NCI-H748 (cell line): ENCODE measurements around the gene AOPEP.

Experiments used
- DNase-seq: peaks from one replicate; lab custom pipeline; 2025; ENCODE audit not compliant: unreplicated experiment; lab: John Stamatoyannopoulos, UW

AOPEP gene

DNA sequence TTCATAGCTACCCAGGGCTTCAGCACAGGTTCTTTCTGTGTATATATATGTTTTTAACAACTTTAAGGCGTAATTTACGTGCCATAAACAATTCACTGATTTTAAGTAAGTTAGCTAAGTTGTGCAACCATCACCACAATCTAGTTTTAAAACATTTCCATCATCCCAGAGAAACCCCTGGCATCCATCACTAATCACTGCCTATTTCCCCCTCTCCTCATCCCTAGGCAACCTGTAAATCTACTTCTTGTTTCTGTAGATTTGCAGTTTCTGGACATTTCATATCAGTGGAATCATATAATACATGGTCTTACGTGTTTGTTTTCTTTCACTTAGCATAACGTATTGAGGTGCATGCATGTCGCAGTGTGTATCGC lies 299.6 kb downstream of the AOPEP start:
- DNase-seq, result no peak

DNA sequence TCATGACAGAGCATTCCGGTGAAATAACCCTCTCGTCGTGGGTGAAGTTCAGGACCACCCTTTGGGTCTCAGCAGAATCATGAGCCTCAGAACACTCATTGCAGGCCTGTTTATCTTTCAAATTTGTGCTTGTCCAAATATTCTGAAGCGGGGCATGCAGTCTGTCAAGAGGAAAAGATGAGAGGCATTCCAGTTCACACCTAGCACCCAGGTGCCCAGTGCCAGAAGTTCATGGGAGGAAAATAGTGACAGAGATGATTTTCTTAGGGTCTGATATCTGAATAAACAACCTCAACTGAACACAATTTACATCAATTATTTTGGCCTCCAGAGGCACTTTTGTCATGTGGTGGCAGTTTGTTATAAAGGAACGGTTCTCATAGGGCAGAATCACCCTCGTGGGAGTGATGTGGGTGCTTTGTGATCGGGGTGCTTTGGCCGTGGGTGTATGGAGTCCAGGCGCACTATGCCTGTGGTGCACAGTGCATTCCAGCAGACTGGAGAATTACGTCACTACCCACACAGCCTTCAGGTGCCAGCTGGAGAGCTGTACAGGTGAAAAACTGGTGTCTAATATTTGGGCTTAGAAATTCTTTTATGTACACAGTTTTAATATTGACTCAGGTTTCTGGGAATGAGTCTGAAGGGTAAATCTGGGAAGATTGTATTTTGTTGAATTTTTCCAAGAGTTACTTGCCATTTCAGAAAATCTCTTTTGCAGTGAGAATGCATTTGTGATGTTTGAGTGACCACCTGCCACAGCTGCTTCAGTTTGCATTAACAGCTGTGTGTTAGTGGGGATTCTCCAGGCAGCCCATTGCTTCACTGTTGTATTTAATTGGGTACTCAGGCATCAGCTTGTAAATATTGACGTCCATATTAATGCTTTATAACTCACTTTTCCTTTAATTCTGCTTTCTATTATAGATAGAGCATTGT lies 301.7 kb downstream of the AOPEP start:
- peak; percentile 97 for DNase-seq

DNA sequence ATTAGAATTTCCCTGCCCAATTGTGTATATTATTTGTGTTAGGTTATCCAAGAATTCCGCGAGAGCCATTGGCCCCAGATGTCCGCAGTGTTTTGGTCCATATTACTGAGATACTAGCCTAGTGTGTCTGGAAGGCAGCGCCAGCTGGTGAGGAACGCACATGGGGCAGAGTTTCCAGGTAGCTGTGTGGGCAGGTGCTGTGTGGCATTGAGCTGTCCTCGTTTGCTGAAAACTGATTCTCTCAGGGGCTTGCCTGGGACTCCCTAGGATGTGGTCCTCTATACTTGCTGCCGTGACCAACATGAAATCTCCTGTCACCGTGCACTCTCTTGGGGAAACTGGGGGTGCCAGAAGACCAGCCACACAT lies 302.3 kb downstream of the AOPEP start:
- peak; percentile 97 for DNase-seq

DNA sequence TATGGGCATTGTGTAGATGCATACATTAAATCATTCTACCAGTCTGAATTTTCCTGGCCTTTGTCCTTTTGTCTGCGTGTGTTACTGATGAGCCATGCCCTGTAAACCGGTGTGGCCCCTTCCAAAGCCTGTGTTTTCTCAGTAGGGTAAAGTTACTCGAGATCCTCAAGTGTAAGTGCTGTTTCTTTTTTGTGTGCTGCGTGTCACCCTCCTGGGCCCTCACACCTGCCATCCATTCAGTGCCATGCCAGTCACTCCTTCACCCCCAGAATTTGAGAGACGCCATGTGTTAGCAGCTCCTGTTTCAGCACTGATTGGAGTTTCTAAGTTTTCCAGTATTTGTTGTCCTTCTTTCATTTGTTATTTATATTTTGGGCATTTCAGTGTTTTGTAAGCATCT lies 302.8 kb downstream of the AOPEP start:
- peak; percentile 78 for DNase-seq

DNA sequence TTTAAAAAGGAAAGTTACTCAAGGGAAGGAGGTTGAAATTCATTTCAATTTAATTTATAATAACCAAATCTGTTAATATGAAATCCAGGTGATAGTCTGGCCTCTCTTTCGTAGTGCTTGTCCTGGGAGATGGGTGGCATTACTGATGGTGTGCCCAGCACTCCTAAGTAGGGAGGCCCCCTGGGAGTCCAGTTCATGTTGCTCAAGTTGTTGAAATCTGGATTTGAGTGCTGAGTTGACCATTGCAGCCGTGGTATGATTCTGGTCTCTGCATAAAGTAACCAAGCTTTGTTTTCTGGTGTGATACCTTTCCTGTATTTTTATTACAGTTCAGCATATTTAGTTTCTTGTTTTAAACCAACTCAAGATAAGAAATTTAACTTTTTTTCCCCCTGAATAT lies 303.2 kb downstream of the AOPEP start:
- no peak for DNase-seq

DNA sequence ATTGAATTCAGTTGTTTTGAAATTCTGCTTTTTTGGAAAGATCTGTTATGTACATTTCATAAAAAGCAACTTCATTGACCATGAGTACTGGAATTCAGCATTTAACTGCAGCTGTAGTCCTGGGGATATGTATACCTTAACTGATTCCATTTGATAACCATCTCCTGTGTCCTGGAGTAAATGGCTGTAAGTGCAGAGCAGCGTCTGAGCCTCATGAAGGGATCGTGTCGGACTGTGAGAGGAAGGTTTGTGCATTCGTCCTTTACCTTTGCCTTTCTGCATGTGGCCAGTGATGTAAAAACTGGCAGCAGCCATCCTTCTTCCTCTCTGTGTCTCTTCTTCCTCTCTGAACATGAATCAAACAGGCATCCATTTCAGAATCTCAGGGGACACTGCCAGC lies 303.8 kb downstream of the AOPEP start:
- no peak for DNase-seq

DNA sequence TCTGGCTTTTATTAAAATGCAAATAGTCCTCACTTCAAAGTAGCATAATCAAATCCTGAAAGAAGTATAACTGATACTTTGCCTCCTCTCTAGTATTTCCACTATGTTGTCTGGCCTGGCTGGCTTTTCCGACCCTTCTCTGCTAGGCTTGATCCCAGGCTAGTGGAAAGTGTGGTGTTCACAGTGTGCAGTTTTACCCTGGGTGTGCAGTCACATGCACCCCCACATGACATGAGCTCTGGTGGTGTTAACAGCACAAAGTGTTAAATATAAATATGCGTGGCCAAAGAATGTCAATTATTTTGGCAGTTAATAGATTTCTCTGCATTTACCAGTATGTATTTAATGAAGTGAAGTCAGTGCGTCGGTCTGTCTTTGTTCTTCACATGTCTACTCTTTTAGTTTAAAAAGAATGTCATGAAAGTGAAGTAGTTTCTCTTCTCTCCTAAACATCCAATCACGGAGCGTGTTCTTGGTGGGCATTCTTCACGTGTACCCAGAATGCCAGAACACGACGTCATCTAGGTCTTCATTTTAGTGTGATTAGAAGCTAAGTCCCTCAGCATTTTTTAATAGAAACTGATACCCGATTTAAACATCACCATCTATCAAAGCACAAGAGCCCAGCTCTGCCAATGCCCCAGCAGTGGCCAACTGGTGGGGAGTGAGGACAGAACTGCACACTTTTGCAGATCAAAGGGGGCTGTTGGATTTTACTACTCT lies 304.6 kb downstream of the AOPEP start:
- no peak for DNase-seq

DNA sequence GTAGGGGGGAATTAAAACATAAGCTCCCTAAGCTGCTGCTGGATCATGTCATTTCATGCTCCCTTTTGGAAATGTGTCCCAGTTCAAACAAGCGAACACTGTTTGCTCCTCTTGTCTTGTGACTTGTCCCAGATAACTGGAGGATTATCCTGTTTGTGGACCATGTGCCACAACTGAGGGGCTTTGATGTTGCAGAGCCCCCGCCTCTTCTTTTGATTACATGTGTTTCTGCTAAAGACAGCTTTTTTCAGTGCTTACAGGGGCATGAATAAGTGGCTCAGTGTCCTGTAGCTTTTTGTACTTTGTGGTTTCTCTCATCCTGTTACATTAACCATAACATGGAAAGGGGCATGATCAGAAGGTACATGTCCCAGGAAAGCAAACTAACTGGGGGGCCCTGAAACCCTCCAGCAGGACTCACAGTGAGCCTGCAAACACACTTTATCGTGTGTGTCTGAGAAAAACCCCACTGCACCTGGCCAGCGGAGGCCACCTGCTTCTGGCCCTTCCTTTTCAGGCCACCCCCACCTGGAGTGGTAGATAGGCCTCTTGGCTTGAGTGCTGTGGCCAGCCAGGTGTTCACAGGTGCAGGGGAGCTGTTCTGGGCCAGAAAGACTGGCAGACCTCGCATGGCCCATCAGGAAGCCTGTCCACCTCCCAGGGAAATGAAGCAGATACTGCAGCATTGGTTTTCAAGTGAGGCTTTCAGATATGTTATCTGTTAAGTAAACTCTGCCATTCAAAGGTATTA lies 305.4 kb downstream of the AOPEP start:
- peak; percentile 95 for DNase-seq

DNA sequence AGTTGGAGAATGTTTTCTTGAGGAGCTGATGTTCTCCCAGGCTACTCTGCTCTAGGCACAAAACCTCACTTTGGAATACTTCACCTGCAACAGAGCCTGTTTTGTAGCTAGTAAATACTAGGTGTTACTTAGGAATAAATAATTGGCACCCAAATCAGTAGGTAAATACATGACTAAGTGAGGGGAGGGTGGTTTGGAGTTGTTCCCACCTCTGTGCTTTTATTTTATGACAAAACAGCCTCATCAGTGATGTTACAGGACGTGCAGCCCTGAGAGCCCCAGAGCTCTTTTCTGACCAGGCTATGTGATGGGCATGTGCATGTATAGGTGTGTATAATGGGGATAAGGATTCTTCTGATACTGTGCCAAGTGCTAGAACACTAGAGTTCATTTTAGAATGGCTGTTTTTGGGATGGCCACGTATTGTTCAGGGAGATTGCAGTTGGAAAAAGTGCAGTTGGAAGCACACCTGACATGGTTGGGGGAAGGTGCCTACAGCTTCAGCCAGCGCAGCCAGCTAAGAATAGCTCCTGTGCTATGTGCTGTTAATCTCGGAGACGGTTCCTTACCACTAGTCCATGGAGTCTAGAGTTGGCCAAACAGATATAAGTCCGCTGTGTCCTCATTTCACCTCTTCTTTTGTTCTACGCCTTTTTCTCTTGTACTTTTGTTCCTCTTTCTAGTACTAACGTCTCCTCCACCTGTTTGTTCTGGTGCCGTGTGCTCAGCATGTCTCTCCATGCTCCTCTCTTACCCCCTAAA lies 306.3 kb downstream of the AOPEP start:
- DNase-seq, result peak; percentile 48

DNA sequence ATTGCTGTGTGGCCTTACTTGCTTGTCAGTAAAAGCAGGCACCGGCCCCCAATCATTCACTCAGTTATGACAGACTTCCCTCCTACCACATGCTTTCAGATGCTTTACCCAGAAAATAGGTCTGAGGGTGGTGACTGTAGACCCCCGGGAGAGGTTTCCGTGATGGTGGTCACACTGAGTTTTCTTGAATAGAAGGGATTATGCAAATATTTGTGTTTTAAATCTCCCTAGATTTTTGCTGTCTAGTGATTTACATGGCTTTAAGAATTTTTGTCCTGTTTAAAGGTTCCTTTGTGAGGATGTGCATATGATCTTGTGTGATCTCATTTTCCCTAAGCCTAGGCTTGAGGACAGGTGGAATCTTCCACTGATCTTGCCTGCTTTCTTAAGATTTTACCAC lies 309.3 kb downstream of the AOPEP start:
- no peak for DNase-seq

DNA sequence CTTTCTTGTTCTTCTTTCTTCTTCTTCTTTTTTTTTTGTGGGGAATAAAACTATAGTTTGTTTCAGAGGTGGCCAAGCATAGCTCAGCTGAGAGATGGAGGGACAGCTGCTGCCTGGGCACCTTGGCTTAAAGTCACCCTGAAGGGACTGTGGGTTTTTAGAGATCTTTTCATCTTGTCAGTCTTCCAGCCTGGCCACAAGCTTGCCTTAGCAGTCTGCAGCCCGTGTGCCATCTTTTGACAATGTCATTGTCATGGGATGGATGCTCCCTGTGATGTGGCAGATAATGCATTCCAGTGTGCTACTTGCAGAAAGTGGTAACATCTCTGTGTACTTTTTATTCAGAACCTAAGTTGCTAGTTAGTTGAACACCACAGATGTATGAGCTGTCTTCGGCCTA lies 310.2 kb downstream of the AOPEP start:
- DNase-seq, result no peak

DNA sequence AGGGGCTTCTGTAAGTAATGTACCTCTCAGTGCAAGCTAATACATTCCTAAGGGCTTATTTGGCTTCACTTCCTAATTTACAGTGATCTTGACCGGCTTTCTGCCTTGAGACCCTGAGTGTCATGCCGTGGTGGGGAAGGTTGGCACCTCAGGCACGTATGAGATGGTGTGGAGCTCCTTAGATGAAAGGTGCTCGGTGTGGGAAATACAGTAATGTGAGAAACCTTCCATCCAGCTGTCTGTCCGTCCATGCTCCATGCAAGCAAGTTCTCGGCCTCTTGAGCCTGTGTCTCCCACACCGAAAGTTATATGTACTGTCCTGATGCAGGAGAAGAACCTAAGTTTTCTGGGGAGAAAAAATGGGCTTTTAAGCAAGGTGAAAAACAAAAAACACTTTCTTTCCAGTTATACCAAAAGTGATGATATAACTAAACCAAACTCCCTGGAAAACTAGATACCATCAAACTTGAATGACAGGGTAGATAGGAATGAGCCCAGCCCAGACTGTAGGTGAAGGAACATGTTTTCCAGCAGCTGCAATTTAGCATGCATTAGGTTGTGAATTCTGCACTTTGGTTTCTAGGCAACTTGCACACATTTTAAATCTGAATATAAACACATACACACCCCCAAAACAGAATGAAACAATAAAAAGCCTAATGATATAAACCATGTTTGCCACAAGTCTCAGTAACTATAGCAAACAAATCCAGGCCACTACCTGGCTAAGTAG lies 311.5 kb downstream of the AOPEP start:
- no peak for DNase-seq

DNA sequence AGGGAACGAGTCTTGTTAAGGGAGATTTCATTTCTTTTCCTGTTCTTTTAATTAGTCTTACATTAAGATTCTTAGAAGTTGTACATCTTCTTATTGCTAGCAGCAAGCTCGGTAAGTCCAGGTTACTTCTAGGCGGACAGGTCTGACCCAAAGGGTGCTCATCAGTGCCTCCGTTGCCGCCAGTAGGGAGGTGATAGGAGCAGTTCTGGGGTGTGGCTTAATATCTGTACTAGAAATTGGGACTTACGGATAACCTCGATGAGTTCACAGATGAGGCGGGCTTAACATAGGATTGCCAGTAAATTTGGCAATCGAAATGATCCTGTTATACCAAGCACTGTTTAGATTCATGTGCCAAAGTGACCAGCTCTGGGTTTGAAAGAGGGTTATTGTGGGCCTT lies 312.2 kb downstream of the AOPEP start:
- DNase-seq, result no peak

DNA sequence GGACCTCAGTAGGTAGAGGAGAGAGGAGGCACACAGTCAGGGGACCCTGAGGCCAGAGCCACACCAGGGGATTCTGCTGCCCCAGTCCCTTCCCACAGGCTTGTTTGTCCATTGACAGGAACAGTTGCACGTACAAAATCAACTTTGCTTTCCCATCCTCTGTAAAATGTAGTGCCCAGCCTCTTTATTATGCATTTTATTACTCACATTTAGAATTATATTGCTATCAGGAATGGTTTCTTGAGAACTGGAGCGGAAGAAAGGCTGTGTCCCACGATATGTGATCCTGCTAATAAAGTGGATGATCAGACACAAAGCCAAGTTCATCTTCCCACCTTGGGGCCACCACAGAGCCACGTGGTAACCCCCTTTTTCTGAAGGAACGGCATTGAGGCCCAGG lies 313.6 kb downstream of the AOPEP start:
- no peak for DNase-seq

DNA sequence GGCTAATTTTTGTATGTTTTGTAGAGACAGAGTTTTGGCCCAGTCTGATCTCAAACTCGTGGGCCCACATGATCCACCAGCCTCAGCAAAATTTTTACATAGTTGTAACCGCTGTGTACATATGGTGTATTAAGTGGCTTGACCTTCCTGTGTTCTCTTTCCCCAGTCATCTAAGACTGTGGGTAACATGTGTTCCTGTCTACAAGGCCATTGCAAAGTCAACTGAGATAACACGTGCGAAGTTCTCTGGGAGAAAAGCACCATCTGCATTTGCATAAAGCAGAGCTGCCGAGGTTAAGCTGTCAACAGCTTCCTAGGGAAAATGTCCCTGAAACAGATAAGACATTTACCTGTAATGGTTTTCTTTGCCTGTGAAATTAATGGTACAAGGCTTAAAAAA lies 317.3 kb downstream of the AOPEP start:
- no peak for DNase-seq

DNA sequence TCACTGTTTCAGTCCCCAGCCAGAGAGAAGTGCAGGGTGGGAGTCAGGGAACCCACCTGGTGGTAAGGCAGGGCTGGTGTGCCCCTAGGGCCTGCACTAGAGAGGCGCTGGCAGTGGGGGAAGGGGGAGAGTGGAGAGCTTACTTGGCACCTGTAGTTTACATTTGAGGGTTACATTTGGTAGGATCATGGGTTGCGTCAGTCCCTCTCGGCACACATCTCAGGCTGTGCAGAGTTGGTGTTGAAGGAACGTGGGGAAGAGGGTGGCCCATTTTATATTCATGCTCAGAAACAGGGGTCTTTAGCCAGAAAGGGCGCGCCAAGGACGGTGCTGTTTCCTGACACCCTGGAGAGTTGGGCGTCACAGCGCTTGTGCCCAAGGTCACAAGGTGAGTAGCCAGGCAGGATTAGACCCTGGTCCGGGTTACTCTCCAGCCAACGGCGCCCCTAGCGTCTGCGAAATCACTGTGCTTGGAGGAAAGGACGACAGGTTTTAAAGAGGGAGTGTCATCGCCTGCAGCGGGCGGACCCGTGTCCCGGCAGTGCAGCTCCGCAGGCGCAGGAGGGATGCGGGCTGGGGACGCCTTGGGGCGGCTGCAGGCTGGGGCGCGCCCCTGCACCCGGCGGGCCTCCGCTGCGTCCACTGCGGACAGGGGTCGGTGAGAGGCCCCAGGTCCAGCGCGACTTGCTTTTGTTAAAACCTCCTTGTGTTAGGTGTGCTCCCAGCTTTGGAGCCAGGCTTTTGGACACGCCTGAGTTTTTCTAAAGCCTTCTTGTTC lies 318.4 kb downstream of the AOPEP start:
- no peak for DNase-seq

DNA sequence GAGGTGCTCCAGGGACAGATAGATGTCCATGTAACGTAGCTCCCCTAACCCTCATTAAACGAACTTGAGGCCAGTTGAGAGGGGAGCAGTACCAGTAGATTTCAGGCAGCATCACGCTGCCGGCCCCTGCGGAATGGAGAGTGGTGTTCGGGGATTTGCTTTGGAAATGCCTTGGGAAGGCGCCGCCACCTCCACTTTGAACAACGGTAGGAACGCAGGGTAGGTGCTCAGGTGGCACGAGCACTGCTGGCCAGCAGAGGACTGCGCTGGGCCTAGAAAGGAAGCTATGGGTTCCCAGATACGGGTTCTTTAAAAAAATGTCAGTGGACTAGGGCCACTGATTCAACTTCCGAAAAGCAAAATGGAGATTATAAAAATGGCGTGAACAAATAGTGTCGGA lies 319.3 kb downstream of the AOPEP start:
- DNase-seq, result no peak

DNA sequence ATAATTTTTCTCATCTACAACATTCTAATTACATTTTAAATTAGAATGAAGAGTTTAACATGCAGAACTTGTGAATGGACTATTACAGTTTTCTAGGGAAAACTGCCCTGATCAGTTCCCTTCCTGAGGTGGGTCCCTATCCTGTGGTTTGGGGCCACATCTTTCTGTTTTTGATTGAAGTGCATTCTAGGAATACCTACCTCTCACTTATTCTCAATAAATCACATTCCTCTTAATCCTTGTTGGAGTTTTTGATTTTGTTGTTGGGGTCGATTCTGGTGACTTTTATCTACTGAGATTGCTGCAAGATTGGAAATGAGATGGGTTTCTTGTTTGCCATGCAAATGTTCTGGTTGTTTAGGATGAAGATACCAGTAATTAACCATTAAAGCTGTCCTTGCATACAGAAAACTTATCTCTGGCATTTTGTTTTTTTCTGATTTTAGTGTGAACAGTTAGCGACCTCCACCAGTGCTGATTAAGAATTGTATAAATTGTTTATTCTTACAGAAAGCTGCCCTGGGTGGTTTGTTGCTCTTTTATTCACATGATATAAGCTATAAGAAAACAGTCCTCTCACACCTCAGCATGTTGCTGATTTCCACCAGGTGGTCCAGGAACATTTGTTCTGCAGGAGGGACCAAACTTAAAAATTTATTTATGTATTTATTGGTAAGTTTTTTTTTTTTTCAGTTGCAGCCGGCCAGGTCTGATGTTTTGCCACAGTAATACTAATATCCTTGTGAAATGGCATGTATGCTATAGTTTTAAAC lies 321.1 kb downstream of the AOPEP start:
- DNase-seq, result peak; percentile 57
